HG03139 (cell line): ENCODE results near the gene ANKRD13C.
A peak's percentile ranks its signal among the peaks of the same experiment; 100 is the strongest.
"Not testable (repeated sequence)": the region's sequence is repeated elsewhere in the genome, so short reads cannot be mapped to it uniquely, and the experiment has no call there.

Experiments
- ATAC-seq: cut with Tn5 transposase; IDR thresholded peaks from one replicate; pipeline ENCODE4 v1.9.1; 2021; ENCODE audit not compliant: unreplicated experiment

ANKRD13C gene

GRCh38 chr1:70361727-70362398 lies 7.3 kb upstream of the ANKRD13C start:
- ATAC-seq: no peak

GRCh38 chr1:70360321-70360720 lies 5.8 kb upstream of the ANKRD13C start:
- ATAC-seq: no peak

GRCh38 chr1:70358921-70359564 lies 4.5 kb upstream of the ANKRD13C start:
- peak; percentile 30 for ATAC-seq

GRCh38 chr1:70355920-70356319 lies 1.4 kb upstream of the ANKRD13C start:
- ATAC-seq: no peak

- ATAC-seq: no peak
Measured at GRCh38 chr1:70355111-70355407, 537 bp upstream of the ANKRD13C start.

GRCh38 chr1:70353601-70354331 lies 756 bp downstream of the ANKRD13C start:
- peak; percentile 25 for ATAC-seq

- ATAC-seq: no peak
Measured at GRCh38 chr1:70353044-70353443, 1.5 kb downstream of the ANKRD13C start.

GRCh38 chr1:70349799-70350198 lies 4.7 kb downstream of the ANKRD13C start:
- not testable (repeated sequence) for ATAC-seq

GRCh38 chr1:70348399-70349165 lies 5.9 kb downstream of the ANKRD13C start:
- ATAC-seq: no peak

- ATAC-seq: not testable (repeated sequence)
Measured at GRCh38 chr1:70339644-70340043, 14.9 kb downstream of the ANKRD13C start.

- no peak for ATAC-seq
Measured at GRCh38 chr1:70336050-70336449, 18.5 kb downstream of the ANKRD13C start.

- ATAC-seq: no peak
Measured at GRCh38 chr1:70334436-70334835, 20.1 kb downstream of the ANKRD13C start.

- no peak for ATAC-seq
Measured at GRCh38 chr1:70333245-70333644, 21.3 kb downstream of the ANKRD13C start.

GRCh38 chr1:70331962-70332361 lies 22.6 kb downstream of the ANKRD13C start:
- no peak for ATAC-seq

- ATAC-seq: no peak
Measured at GRCh38 chr1:70327306-70328076, 27.0 kb downstream of the ANKRD13C start.

GRCh38 chr1:70324683-70325082 lies 29.8 kb downstream of the ANKRD13C start:
- no peak for ATAC-seq

GRCh38 chr1:70319750-70320149 lies 34.8 kb downstream of the ANKRD13C start:
- no peak for ATAC-seq

GRCh38 chr1:70318191-70318590 lies 36.3 kb downstream of the ANKRD13C start:
- no peak for ATAC-seq

- ATAC-seq: no peak
Measured at GRCh38 chr1:70317087-70317486, 37.4 kb downstream of the ANKRD13C start.

- ATAC-seq: no peak
Measured at GRCh38 chr1:70315782-70316181, 38.7 kb downstream of the ANKRD13C start.
